ENCODE data around the gene CHD2. TPM values are rescaled to one million over a fixed set of nuclear protein-coding genes. Genes with fewer than 3 reads are reported as not detected.

Gene CHD2
- total and polyA plus RNA-seq, 2 donors (not counting 3 experiments of a cell fraction or from before 2014, with no cell fraction given) = 53.8 to 97.9 TPM

- peaks cover 42% of the 10 kb centered on the region for H3K79me2 ChIP-seq (ENCODE audit: control insufficient read depth, insufficient read depth, low read length)
- H3K36me3 ChIP-seq (ENCODE audit: control insufficient read depth in 2 of 2, extremely low read depth in 1 of 2, insufficient read depth in 2 of 2, low read length in 2 of 2) = peaks cover 17 to 31% of the 10 kb centered on the region in 2 experiments
- dilution Hi-C loops (cut with MboI; ENCODE audit: extremely low pct_ligation_motif_present, low sequenced_read_pairs) = no loop called here
These were observed 71.6 kb downstream of the CHD2 start for GRCh38 chr15:92971713-92972112.

More at GRCh38 chr15:92971713-92972112, 71.6 kb downstream of the CHD2 start:
- Histone ChIP-seq H3K9ac (replicated peaks; ENCODE audit: extremely low read depth, insufficient read depth, low read length) (no peak overlapping the region), H3K9me3 (replicated peaks; ENCODE audit: control insufficient read depth, insufficient read depth, low read length) (no peaks in the 10 kb centered on the region), H3K4me3 (replicated peaks in 1 of 3; ENCODE audit: insufficient read depth in 1 of 3, low read depth in 1 of 3, low read length in 3 of 3) (no peak overlapping the region), H4K20me1 (replicated peaks; ENCODE audit: control insufficient read depth, extremely low read depth, insufficient read depth, low read length) (no peaks in the 10 kb centered on the region), H3K4me1 (ENCODE audit: control insufficient read depth, extremely low read depth, insufficient read depth, low read length) (no peaks in the 10 kb centered on the region), H3K9me1 (replicated peaks; ENCODE audit: control insufficient read depth, extremely low read depth, insufficient read depth, low read length) (no peaks in the 10 kb centered on the region), H3K27ac (ENCODE audit: insufficient read depth, low read depth, low read length) (no peak overlapping the region), H3K27me3 (ENCODE audit: control insufficient read depth in 2 of 2, insufficient read depth in 2 of 2, low read length in 2 of 2) (no peaks in the 10 kb centered on the region), H2AFZ (ENCODE audit: low read depth, low read length) (no peak overlapping the region), H3K4me2 (ENCODE audit: insufficient read depth, low read length) (no peak overlapping the region)
- no peak for FAIRE-seq
- POLR2A ChIA-PET = no interaction called here
- CTCF ChIA-PET = no interaction called here
- TF ChIP-seq POLR2A (IDR thresholded peaks at IDR 0.05; ENCODE audit: low read depth, low read length) (no peak), EZH2 (IDR thresholded peaks at IDR 0.05; ENCODE audit: borderline replicate concordance, low read depth, low read length, severe bottlenecking) (no peak), JUN (IDR thresholded peaks at IDR 0.05; ENCODE audit: borderline replicate concordance, insufficient read depth, insufficient read length, low read depth) (no peak), GATA2 (IDR thresholded peaks at IDR 0.05; ENCODE audit: insufficient read depth, insufficient read length, low read depth, low read length) (no peak), MYC (IDR thresholded peaks at IDR 0.05; ENCODE audit: low read depth, low read length) (no peak), POLR2AphosphoS5 (IDR thresholded peaks at IDR 0.05; ENCODE audit: insufficient read depth, low read depth, low read length) (no peak), FOS (IDR thresholded peaks at IDR 0.05; ENCODE audit: borderline replicate concordance, insufficient read depth, low read length) (no peak)
- TF ChIP-seq, protein P1, sequence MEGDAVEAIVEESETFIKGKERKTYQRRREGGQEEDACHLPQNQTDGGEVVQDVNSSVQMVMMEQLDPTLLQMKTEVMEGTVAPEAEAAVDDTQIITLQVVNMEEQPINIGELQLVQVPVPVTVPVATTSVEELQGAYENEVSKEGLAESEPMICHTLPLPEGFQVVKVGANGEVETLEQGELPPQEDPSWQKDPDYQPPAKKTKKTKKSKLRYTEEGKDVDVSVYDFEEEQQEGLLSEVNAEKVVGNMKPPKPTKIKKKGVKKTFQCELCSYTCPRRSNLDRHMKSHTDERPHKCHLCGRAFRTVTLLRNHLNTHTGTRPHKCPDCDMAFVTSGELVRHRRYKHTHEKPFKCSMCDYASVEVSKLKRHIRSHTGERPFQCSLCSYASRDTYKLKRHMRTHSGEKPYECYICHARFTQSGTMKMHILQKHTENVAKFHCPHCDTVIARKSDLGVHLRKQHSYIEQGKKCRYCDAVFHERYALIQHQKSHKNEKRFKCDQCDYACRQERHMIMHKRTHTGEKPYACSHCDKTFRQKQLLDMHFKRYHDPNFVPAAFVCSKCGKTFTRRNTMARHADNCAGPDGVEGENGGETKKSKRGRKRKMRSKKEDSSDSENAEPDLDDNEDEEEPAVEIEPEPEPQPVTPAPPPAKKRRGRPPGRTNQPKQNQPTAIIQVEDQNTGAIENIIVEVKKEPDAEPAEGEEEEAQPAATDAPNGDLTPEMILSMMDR (IDR thresholded peaks at IDR 0.05; ENCODE audit: extremely low read depth in 1 of 2, insufficient read depth in 1 of 2, low read depth in 1 of 2, low read length in 2 of 2) = no peak
- TF ChIP-seq, protein P2, sequence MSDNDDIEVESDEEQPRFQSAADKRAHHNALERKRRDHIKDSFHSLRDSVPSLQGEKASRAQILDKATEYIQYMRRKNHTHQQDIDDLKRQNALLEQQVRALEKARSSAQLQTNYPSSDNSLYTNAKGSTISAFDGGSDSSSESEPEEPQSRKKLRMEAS (IDR thresholded peaks at IDR 0.05; ENCODE audit: insufficient read depth, insufficient read length) = no peak
- no TSS peak for BruUV-seq (replicated peaks)
- intact Hi-C loops (cut with micrococcal nuclease) = no loop called here
- DNase-seq (ENCODE audit: low read depth, low spot score) = no peak
